ENCODE measurements around the gene PKNOX2.

GRCh38 chr11:125305345-125305744, 140.8 kb downstream of the PKNOX2 start:
- TF ChIP-seq POLR2A (IDR thresholded peaks at IDR 0.05) (no peak), EP300 (IDR thresholded peaks at IDR 0.05) (no peak)
- TF ChIP-seq, protein P1, sequence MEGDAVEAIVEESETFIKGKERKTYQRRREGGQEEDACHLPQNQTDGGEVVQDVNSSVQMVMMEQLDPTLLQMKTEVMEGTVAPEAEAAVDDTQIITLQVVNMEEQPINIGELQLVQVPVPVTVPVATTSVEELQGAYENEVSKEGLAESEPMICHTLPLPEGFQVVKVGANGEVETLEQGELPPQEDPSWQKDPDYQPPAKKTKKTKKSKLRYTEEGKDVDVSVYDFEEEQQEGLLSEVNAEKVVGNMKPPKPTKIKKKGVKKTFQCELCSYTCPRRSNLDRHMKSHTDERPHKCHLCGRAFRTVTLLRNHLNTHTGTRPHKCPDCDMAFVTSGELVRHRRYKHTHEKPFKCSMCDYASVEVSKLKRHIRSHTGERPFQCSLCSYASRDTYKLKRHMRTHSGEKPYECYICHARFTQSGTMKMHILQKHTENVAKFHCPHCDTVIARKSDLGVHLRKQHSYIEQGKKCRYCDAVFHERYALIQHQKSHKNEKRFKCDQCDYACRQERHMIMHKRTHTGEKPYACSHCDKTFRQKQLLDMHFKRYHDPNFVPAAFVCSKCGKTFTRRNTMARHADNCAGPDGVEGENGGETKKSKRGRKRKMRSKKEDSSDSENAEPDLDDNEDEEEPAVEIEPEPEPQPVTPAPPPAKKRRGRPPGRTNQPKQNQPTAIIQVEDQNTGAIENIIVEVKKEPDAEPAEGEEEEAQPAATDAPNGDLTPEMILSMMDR (IDR thresholded peaks at IDR 0.05), result no peak

Measured in sigmoid colon (tissue), 4 donors.